Activated CD8-positive, alpha-beta memory T cell treated with anti-CD3 and anti-CD28 coated beads for 48 hours (primary cell): ENCODE results near the gene AUTS2.

Source experiments
- DNase-seq, 3 experiments: peaks; one replicate each; pipeline ENCODE4 v3.0.0-alpha.2; 2020; ENCODE audit warnings: low read depth in 2 of 3, low spot score in 2 of 3

Gene AUTS2

DNA sequence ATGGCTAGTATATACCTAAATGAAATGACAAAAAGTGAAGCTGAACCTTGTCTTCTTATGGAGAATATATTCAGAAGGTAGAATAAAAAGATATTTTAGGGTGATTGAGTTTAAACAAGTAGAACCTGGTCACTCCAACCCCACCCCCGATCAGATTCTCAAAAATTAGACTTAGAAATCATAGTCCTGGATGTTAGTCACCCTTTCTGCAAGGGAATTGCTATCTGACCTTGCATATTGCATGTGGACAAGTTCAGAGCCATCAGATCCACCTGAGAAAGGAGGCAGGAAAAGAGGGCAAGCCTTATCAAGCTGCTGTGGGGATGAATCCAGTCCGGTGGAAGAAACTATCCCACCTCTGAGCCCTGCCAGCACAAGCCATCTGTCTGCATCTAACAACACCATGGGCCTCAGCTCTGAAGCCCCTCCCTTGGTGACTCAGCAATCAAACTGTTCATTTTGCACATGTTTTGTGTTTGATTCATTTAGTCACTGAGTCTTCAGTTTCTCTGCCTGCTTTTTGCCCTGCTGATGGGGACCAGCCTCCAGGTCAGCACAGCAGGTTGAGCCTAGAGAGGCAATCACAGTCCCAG is 727.3 kb downstream of the AUTS2 start:
- DNase-seq: no peak

DNA sequence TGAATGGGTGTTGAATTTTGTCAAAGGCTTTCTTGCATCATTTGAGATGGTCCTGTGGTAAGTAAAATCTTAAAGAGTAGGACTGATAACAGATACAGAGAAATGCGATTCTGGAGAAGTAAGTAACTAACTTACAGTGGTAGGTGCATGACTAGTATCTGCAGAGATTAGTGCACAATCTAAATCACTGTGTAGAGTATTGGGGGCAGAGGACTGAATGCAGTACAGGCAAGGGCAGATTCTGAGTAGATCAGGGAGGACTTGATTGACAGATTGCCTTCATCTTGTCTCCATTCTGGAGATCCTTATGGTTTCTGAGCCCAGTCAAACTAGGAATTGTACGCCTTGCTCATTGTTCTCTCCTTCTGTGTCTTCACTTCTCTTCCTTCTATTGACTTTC is 736.0 kb downstream of the AUTS2 start:
- no peak for DNase-seq

DNA sequence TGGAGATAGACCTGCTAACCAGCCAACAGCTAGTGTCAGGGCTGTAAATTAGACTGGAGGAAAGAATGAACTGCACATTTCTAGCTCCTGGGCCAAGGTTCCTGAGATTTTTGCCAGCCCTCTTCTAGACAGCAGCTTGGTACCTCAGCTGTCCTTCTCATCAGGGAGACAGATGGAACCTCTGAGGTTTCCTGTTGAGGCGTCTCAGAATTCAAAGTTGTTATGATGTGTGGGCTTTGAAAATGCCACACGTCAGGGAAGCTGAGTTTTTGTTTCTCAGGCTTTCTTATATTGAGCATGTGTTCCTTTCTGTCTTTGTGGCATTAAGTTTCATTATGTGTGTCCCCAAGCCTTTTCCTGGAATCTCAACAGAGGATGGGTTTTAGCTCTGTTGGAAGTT is 736.6 kb downstream of the AUTS2 start:
- no peak for DNase-seq

DNA sequence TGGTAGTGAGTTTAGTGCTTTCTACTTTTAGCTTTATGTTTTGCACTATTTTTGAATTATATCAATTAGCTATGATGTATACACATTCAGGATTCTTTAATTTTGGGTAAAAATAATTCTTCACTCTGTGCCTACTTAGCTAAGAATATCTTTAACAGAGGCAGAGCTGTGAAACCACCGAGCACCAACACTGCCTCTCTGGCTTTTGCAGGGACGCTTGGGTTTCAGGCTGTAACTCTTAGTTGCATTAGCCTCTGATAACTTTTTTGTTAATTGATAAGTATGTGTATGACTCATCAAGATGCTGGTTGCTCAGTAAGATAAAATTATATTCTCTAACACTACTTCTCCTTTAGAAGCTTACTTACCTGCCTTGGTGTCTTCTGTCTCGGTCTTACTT is 738.3 kb downstream of the AUTS2 start:
- DNase-seq: no peak

DNA sequence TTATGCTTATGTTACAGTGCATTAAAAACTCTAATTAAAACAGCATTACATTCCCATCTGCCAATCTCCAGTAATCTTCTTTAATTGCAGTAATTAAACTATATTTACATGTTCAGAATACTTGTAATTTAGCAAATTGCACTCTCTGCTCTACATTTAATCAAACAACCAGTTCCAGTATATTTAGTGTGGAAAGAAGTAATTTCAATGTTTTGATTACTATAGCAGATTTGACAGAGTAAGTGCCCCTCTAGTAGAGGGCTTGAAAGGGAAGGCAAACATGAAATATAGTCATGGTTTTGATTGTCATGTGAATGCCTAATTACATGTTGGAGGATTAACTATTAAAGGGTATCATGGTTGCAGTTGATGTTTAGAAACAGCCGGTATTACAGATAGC is 739.7 kb downstream of the AUTS2 start:
- DNase-seq: no peak

DNA sequence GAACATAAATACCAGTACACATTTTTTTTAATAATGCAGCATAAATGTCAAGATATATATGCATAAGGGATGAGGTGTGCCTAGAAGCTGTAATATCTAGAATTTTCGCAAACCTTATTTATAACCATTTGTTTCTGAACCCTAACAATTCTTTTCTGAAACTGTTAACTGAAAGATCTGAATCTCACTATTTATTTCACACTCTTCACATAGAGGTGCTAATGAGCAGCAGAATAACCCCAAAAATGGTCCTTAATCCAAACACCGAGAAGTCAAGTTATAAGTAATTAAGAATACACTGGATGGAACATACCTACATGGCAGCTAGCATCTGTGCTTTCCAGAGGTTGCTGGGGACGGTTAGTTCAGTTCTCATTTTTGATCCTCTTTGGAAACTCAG is 742.0 kb downstream of the AUTS2 start:
- DNase-seq: no peak

DNA sequence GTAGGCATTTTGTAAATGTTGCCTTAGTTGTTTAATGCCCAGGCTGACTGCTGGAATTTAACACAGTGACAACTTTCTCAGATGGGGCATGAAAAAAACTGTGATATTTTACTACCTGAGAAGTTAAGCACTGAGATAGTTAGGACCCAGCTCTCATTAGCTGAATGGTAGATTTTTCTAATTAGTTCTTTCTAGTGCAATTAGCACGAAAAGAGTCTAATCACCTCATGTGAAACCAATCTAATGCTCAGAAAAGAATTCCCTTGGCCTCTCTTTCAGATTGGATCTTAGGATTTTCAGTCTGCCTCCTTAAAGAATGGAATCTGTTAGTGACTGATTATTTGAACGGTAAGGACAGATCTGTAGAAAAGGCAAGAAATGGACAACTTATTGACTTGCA is 743.2 kb downstream of the AUTS2 start:
- no peak for DNase-seq

DNA sequence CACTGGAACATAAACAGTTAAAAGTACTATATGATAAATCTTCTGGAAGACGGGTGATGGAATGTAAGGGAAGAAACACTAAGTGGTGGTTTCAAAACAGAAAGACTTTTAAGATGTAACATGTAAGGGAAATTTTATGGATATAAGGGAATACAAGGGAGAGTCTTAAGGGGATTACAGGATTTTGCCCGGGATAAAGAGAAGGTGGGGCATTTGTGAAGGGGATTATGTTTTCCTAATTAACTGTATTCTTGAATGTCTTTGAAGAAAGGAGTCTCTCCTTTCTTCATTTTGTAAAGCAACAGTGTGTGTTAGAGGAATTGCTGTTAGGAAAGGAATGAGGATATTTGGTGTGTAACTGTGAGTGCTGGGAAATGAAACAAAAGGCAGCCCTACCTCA is 745.2 kb downstream of the AUTS2 start:
- DNase-seq: no peak

DNA sequence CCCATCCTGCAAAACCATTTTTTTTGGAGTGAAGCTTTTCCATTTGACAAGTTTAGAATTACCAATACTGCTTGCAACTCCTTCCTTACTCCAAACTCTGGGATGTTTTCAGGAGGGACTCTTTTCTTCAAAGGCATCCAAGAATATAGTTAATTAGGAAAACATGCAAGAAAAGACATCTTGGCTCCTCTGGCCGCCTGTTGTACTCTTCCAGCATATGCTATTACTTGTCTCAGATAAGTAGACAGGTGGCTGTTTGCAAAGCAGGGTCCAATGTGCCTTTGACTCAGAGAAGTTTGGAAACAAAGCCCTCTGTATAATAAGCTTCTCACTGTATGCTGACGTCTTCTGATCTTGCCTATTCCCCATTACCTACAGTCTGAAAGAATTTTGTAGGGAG is 746.5 kb downstream of the AUTS2 start:
- DNase-seq: no peak

DNA sequence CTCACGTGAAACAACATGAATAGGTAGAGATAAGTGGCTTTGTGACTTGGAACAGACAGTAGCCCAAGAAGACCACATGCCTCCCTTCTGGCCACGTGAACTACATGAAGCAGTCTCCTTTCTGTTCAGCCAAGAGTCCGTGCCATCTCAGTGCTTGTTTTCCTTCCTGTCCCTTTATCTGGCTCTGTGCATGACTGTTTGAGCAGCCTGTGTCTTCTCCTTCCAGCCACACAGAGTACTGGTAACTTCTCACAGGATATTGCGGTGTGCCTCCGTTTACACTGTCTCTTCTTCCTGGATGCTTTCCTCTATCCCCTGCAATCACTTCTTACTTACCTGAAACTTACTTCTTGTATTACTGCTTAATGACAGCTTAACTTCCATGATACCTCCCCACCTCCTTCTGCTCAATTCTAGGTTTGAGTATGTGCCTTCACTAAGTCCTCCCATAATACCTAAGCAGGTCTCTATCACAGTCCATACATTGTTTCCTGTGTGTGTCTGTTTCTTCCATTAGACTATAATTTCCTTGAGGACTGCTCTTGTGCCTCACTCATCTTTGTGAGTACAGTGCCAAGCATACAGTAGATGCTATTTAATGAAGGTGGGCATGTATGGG is 748.7 kb downstream of the AUTS2 start:
- DNase-seq: no peak

DNA sequence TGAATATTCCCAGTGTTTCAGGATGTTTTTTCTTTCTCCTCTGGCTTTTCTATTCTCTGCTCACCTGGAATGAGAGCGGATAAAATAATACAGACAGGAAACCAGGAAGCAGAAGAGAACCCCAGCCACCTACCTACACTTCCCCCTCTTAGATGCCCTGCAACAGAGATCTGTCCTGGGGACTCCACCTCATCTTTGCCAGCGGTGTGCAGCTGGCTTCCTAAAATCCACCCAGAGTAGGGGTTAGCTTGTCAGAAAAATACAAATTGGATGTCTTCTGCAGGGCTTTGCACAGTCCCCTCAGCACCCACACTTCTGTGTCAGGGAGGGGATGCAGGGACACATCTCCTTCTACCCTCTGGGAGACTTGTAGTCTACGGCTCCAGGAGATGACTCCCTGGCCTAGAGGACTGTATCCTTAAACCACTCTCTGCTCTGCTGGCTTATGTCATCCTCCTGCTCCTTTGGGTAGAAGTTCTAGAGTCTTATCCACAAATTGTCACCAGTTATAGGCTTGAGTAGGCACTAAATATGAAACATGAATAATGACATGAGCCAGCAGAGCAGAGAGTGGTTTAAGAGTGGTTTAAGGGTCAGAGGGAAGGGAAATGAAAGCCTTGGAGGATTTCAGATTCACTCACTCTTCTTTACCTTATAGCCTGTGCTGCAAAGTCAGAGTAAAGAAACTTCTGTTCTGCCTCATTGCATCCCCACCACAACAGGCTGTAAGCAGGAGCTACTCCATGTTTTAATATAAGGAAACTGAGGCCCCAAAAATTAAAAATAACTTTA is 749.4 kb downstream of the AUTS2 start:
- DNase-seq: no peak

DNA sequence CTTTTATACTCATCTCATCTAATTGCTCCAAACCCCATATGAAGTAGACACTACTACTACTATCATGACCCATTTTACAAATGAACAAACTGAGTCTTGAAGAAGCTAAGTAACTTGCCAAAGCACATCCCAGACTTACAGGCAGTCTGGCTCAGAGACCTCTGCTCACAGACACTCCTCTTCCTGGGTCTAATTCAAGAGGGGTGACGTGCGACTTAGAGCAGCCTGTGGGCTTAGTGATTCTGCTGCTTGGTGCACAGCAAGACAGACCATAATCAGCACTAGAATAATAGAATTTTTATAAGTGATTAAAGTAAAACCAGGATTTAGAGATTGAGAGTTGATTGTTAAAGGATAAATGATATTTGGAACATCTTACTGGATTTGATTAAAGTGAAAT is 750.8 kb downstream of the AUTS2 start:
- DNase-seq: no peak

DNA sequence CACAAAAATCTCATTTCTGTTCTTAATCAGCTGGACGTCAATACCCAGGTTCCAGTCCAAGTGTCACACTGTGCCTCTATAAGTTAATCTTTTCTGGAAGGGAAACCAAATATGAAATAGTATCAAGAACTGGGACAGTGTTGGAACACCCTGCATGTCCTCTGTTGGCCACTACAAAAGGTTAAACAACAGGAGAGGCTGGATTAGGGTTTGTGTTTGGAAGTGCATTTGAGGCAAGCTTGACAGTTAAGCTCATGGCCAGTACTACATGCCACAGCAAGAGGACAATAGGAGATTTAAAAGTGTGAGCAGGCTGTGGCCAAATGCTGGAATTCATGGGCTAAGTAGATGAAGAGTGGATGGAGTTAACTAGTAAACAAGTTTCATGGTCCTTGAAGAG is 751.5 kb downstream of the AUTS2 start:
- DNase-seq: no peak

DNA sequence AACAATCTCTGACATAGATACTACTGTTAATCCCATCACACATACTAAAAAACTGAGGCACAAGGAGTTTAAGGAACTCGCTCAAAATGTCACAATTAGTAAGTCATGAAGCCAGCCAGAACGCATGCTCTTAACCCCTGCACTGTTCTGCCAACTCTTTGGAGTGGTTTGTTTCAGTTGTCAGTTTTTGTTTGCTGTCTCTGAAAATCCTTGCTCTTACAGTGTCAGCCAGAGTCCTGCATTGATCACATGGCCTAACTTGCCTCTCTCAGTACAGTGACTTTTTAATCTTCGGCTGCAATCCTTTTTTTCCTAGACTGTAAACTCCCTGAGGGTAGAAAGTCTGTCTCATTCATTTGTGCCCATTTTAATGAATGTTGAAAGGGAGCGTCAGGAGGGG is 753.8 kb downstream of the AUTS2 start:
- DNase-seq: no peak

DNA sequence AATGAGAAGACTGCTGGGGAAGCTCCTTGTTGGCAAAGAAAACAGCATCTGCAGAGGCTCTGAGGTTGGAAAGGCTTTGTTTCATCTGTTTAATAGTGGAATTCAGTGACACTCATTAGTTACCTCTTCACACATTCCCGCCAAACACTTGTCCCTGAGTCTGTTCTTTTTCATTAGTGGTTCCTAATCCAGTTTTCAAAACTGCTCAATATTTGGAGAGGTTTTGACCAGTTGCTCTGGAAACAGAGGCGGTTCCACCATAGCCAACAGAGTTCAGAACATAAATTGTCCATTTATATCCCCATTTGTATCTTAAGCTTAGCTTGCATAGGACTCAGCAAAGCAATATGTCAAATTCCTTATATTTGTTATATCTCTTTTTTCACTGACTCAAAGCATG is 754.6 kb downstream of the AUTS2 start:
- DNase-seq: no peak

DNA sequence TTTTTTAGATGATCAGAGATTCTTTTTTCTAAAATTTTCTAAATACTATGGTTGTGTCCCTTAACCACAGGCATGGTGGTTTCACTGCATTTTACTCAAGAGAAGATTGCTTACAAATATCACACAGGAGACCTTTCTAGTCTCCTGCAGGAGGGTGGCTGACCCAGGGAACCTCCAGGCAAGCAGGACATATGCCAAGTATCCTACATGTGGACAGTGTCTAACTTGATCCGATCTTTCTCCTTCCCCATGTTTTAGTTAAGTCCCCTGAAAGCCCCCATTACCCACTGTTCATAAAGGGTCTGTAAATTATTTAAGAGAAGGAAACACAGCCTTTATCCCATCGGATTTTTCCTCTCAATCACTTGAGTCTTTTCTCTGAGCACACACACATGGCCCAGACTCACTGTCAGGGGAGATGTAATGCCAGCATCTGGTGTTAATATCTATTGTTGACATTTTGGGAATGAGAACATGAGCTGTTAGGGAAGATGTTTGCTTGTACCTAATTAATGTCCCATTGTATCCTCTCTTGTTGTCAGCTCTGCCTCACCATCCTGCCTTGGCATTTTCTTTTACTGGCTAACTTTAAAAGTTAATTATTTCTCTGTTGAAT is 755.2 kb downstream of the AUTS2 start:
- no peak for DNase-seq

DNA sequence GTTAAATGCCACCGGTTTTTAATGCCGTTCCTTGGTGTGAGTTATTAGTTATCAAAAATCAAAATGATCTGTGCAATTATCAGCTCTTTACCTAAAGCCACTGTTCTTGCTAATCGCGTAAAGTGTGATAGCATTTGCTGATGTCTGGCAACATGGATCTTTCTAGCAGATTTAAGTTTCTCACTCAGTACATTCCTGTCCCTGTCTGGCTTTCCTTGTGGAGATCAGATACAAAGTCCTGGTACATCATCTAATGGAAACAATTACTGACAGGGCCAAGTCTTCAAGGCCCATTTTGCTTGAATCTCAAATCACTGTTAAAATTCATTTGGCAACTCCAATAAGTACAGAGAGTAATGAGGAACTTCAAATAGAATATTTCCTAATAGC is 755.7 kb downstream of the AUTS2 start:
- no peak for DNase-seq

DNA sequence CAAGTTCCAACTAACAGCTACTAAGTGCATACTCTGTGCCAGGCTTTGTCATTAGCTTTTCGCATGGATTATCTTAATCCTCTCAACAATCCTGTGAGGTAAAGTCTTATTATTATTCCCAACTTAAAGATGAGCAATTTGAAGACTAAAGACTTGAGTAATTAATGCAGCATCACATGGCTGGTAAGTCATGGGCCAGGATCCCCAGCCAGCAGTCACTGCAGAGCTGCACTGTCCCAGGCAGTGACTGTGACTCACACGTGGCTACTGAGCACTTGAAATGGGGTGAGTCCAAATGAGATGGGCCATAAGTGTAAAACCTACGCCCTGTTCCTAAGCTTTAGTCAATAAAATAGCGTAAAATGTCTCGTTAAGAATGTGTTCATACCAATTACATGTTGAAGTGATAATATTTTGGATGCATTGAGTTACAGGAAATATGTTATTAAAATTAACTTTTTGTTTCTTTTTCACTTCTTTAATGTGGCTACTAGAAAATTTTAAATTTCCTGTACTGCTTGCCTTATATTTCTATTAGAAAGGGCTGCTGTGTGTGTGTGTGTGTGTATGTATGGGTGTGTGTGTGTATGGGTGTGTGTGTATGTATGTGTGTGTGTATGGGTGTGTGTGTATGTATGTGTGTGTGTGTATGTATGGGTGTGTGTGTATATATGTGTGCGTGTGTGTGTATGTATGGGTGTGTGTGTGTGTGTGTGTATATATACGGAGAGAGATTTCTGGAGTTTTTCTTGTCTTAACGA is 756.3 kb downstream of the AUTS2 start:
- no peak for DNase-seq

DNA sequence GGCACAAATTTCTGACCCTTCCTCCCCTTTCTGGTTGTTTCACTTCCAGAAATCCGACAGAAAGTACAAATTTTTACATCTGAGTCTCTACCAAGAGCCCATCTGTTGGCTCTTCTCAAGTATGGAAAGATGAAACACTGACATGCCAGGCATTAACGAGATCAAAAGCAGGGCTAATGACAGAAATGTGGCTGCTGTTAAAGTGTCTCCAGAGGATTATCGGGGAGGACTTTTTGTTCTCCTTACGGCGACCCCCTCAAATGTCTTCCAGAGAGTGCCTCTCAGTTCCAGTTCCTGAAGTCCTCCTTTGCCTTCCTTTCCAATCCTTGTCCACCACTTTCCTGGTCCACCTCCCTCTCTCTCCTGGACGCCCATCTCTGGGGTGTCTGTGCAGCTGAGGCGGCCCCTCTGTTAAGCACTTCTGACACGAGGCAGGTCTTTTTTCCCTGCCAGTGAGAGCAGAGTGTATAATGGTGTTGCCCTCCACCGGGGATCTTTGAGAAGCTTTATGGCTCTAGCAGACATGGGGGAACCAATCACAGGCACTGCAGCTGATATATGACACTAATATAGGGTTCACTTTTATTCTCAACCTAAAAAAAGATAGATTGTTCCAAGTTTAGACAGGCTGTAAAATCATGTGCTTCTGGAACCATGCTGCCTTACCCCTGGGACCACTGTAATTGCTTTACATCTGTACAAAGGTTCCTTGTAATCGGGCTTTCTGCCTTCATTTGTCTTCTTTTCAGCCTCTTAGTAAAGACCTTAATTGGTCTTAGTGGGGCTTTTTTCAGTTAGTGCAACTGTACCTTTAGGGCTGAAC is 757.1 kb downstream of the AUTS2 start:
- DNase-seq: no peak

DNA sequence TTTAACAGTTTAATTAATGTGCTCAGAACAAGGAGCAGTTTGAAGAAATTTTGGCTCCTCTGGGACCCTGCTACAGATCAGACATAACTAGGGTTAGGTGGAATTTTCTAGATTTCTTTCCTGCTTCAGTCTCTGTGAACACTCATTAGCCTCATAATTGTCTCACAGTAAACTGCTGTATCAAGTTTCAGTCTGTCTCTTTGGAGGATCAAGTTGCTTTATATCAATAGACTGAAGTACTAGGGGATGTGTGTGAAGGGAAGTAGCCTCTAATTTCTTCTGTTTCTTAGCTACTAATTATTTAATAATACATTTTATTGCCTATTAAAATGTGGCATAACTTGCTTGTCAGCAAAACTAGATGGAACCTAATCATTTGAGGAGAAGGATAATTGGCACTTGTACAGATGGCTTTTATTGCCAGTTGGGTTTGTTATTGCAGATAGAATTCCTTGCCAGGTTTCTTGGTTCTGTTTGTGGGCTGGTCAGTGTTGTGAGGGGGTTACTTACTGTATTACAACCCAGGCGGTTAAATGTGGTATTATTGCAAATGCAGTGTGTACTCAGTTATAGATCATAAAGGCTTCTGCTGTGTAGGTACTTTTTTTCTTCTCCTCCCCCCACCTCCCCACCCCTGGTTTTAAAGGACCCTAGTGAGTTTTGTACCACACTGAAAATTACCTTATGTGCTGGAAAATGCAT is 758.0 kb downstream of the AUTS2 start:
- no peak for DNase-seq
